NCI-H146 treated with DMSO at 0.1 percent for 48 hours (cell line): ENCODE data around the gene GPSM3.
"Not testable (repeated sequence)": the region's sequence is repeated elsewhere in the genome, so short reads cannot be mapped to it uniquely, and the experiment has no call there.

Experiments
- DNase-seq: peaks from one replicate; lab custom pipeline; 2025; ENCODE audit not compliant: unreplicated experiment; lab: John Stamatoyannopoulos, UW

Gene GPSM3

GRCh38 chr6:32152769-32153563, 39.5 kb downstream of the GPSM3 start:
- DNase-seq = no peak

DNA sequence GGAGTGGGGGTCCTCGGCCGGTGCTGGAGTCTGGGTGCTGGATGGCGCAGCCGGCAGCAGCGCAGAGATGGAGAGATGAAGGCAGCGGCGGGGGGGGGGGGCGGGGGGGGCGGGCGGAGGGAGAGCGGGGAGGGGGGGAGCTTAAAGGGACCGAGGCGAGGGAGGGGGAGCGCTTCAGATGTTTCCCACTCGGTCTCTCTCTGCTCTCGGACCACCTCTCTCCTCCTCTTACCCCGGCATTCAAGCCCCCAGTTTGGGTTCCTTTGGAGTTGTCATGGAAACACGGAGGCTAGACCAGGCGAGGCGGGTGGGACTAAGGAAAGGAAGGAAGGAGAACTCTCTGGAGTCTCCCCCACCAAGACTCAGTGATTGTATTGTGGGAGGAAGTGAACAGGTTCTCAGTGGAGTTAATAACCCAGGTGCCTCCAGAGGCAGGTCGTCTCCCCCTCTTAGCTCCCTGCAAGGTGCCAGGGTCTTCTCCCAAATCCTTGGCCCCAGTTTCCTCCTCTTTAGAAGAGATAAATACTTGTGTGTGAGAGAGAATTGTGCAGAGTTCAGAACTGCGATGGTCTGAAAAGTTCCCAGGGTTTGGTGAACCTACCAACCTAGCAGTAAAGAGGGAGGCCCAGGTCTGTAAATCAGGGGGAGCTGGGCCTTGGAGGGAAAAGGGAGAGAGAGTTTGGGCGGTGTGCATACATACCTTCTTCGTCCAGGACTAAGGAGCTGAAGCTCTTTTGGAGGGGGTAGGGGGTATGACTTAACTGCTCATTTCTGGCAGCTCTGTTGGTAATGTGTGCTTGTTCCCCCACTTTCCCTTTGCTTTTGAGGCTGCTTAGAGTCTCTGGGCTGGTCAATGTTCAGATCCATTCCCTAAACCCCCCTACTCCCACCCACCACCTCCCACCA, 40.3 kb downstream of the GPSM3 start, which contains the start of gene PRRT1:
PRRT1 (minus strand) TSS at position 77 of the 906 bp plus-strand sequence. CDS start 112 bp downstream, outside the sequence.
- no peak for DNase-seq

- DNase-seq = no peak
These were observed 41.1 kb downstream of the GPSM3 start for GRCh38 chr6:32151181-32151862.

- no peak for DNase-seq
These were observed 42.2 kb downstream of the GPSM3 start for GRCh38 chr6:32149932-32150870.

GRCh38 chr6:32149092-32149755, 43.2 kb downstream of the GPSM3 start:
- DNase-seq = no peak

GRCh38 chr6:32148289-32149091, 44.0 kb downstream of the GPSM3 start:
- peak; percentile 29 for DNase-seq

- no peak for DNase-seq
These were observed 44.9 kb downstream of the GPSM3 start for GRCh38 chr6:32147401-32148132.

- no peak for DNase-seq
These were observed 45.8 kb downstream of the GPSM3 start for GRCh38 chr6:32146687-32147086.

DNA sequence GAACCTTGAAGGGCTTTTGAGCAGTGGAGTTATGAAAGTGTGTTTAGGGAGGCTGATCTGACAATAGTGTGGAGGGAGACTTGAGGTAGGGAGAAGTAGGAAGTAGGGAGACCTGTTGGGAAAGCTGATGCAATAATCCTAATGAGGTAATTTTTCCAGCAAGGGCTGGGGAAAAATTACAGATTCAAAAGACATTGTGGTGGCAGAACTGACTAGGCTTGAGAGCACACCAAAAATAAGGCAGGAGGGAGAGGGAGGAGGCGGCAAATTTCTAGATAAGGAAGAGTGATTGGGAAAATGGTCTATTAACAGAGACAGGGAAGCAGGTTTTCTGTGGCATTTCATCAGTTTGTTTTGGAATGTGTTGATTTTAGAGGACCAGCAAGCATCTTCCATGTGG, 46.2 kb downstream of the GPSM3 start:
- no peak for DNase-seq

GRCh38 chr6:32144238-32144637, 48.2 kb downstream of the GPSM3 start:
- DNase-seq = not testable (repeated sequence)
